GM21367 (cell line): Measurements from ENCODE around the gene PLA2G4F.
"Not testable (repeated sequence)": the region's sequence is repeated elsewhere in the genome, so short reads cannot be mapped to it uniquely, and the experiment has no call there.

Experiments
- ATAC-seq: cut with Tn5 transposase; IDR thresholded peaks from one replicate; pipeline ENCODE4 v1.9.1; 2021; ENCODE audit not compliant: unreplicated experiment

The PLA2G4F gene

GRCh38 chr15:42100021-42100800 lies 56.2 kb downstream of the PLA2G4F start:
- no peak for ATAC-seq

- no peak for ATAC-seq
These were observed 59.4 kb downstream of the PLA2G4F start for GRCh38 chr15:42097018-42097417.

GRCh38 chr15:42094512-42094963 lies 61.9 kb downstream of the PLA2G4F start, which contains the start of gene PLA2G4D:
Gene PLA2G4D, minus strand, starts transcription at chr15:42094562. Its CDS starts 103 bp downstream, at chr15:42094459.
- ATAC-seq, result no peak

- ATAC-seq, result no peak
These were observed 62.5 kb downstream of the PLA2G4F start for GRCh38 chr15:42093966-42094365.

- no peak for ATAC-seq
These were observed 63.8 kb downstream of the PLA2G4F start for GRCh38 chr15:42092398-42093318.

GRCh38 chr15:42091753-42092397 lies 64.6 kb downstream of the PLA2G4F start:
- not testable (repeated sequence) for ATAC-seq

GRCh38 chr15:42090781-42091180 lies 65.7 kb downstream of the PLA2G4F start:
- ATAC-seq, result no peak

GRCh38 chr15:42090370-42090769 lies 66.1 kb downstream of the PLA2G4F start:
- ATAC-seq, result no peak

GRCh38 chr15:42089942-42090341 lies 66.5 kb downstream of the PLA2G4F start:
- ATAC-seq, result no peak
